Activated CD8-positive, alpha-beta memory T cell treated with anti-CD3 and anti-CD28 coated beads, Interleukin-2, amount 50 U/mL, for 48 hours (primary cell): ENCODE data around the gene KRTAP10-1.
"Not testable (repeated sequence)": the region's sequence is repeated elsewhere in the genome, so short reads cannot be mapped to it uniquely, and the experiment has no call there.

Experiments
- DNase-seq: peaks from one replicate; pipeline ENCODE4 v3.0.0-alpha.2; 2020

The KRTAP10-1 gene

GRCh38 chr21:44514746-44515358 lies 25.1 kb downstream of the KRTAP10-1 start:
- DNase-seq = no peak

- DNase-seq = no peak
Measured at GRCh38 chr21:44514218-44514520, 25.8 kb downstream of the KRTAP10-1 start.

- no peak for DNase-seq
Measured at GRCh38 chr21:44513389-44514217, 26.4 kb downstream of the KRTAP10-1 start.

GRCh38 chr21:44512496-44513388 lies 27.3 kb downstream of the KRTAP10-1 start:
- DNase-seq = no peak

GRCh38 chr21:44511938-44512275 lies 28.1 kb downstream of the KRTAP10-1 start:
- no peak for DNase-seq

- no peak for DNase-seq
Measured at GRCh38 chr21:44511219-44511937, 28.6 kb downstream of the KRTAP10-1 start.

- DNase-seq = peak; percentile 96
Measured at GRCh38 chr21:44510508-44511218, 29.3 kb downstream of the KRTAP10-1 start.

GRCh38 chr21:44510109-44510507 lies 29.9 kb downstream of the KRTAP10-1 start:
- DNase-seq = no peak

- DNase-seq = no peak
Measured at GRCh38 chr21:44509539-44509938, 30.5 kb downstream of the KRTAP10-1 start.

GRCh38 chr21:44508711-44509445 lies 31.1 kb downstream of the KRTAP10-1 start:
- no peak for DNase-seq

- no peak for DNase-seq
Measured at GRCh38 chr21:44508426-44508710, 31.6 kb downstream of the KRTAP10-1 start.

- no peak for DNase-seq
Measured at GRCh38 chr21:44507673-44508425, 32.1 kb downstream of the KRTAP10-1 start.

- DNase-seq = no peak
Measured at GRCh38 chr21:44506279-44507255, 33.4 kb downstream of the KRTAP10-1 start.

GRCh38 chr21:44505673-44506278 lies 34.2 kb downstream of the KRTAP10-1 start:
- no peak for DNase-seq

GRCh38 chr21:44503901-44504399 lies 36.0 kb downstream of the KRTAP10-1 start:
- DNase-seq = no peak

GRCh38 chr21:44503006-44503889 lies 36.7 kb downstream of the KRTAP10-1 start:
- not testable (repeated sequence) for DNase-seq

GRCh38 chr21:44502171-44502958 lies 37.6 kb downstream of the KRTAP10-1 start:
- no peak for DNase-seq
